GM12878 (cell line): ENCODE data around the gene GABRB1. TPM values are rescaled to one million over a fixed set of nuclear protein-coding genes. Genes with fewer than 3 reads are reported as not detected.

Experiments used
- ATAC-seq: fragments of 200-7000 bp; cut with Tn5 transposase; 3 replicates; pipeline ENCODE4 v1.9.1; 2020; ENCODE audit warnings: mild to moderate bottlenecking, moderate library complexity
- BruUV-seq: library from RNA; stranded (reverse); fragments of 400-500 nt; replicated peaks from 2 replicates; lab custom pipeline; 2021; lab: Mats Ljungman, UMichigan
- CTCF ChIA-PET: fragments of 300-600 bp; sonication (Branson Sonifier 250); formaldehyde crosslinking; extraction: SDS; loops from one replicate; lab custom pipeline; 2021; ENCODE audit warnings: inconsistent platforms; lab: Yijun Ruan, JAX
- POLR2A ChIA-PET: fragments of 350-600 bp; formaldehyde crosslinking; extraction: SDS; loops from one replicate; lab custom pipeline; 2021; ENCODE audit warnings: inconsistent platforms; lab: Charles Lee
- RAD21 ChIA-PET: fragments of 300-600 bp; sonication (Branson Sonifier 250); formaldehyde crosslinking; loops from one replicate; lab custom pipeline; 2023; ENCODE audit warnings: antibody characterized with exemption; ENCODE audit not compliant: unreplicated experiment; lab: Charles Lee
- SMC1A ChIA-PET: fragments of 300-600 bp; sonication (Branson Sonifier 250); formaldehyde crosslinking; loops from one replicate; lab custom pipeline; 2023; ENCODE audit not compliant: unreplicated experiment, uncharacterized antibody; lab: Charles Lee
- DNase-seq: peaks from one replicate; pipeline ENCODE4 v3.0.0-alpha.2; 2011; ENCODE audit warnings: low read depth, low spot score
- FAIRE-seq: peaks from 3 replicates; lab custom pipeline; 2011; peaks lifted over from hg19 to GRCh38; lab: Jason Lieb, UNC
- H2AFZ ChIP-seq: 2 replicates; pipeline ENCODE4 v1.6.0; 2011; ENCODE audit warnings: low read depth, low read length, control low read depth; ENCODE audit not compliant: control insufficient read depth
- H3K27ac ChIP-seq: 2 replicates; pipeline ENCODE4 v1.5.1; 2011; ENCODE audit warnings: control low read depth; ENCODE audit not compliant: control insufficient read depth, insufficient read depth
- H3K27me3 ChIP-seq, 2 experiments: replicated peaks in 1 of 2; 2 replicates each; pipeline versions ENCODE4 v1.6.0 to v1.6.1; 2011; ENCODE audit warnings: low read length in 1 of 2; ENCODE audit not compliant: control insufficient read depth in 2 of 2, insufficient read depth in 2 of 2
- H3K36me3 ChIP-seq, 2 experiments: 2 replicates each; pipeline ENCODE4 v1.5.1; 2011; ENCODE audit warnings: low read length in 1 of 2; ENCODE audit not compliant: control insufficient read depth in 2 of 2, insufficient read depth in 2 of 2
- H3K4me1 ChIP-seq: 2 replicates; pipeline ENCODE4 v1.6.1; 2011; ENCODE audit warnings: mild to moderate bottlenecking, low read length, moderate library complexity, mixed read lengths; ENCODE audit not compliant: control insufficient read depth, insufficient read depth
- H3K4me2 ChIP-seq: 2 replicates; pipeline ENCODE4 v1.6.0; 2011; ENCODE audit warnings: control low read depth; ENCODE audit not compliant: control insufficient read depth, insufficient read depth
- H3K4me3 ChIP-seq: fragments of 200-600 bp; sonication (generic); 2 replicates; pipeline ENCODE4 v1.5.1; 2016
- H3K79me2 ChIP-seq: 2 replicates; pipeline ENCODE4 v1.6.0; 2011; ENCODE audit warnings: low read length; ENCODE audit not compliant: control insufficient read depth, insufficient read depth
- H3K9ac ChIP-seq: 2 replicates; pipeline ENCODE4 v1.8.0; 2011; ENCODE audit warnings: low read length, control low read depth, mixed read lengths; ENCODE audit not compliant: control insufficient read depth, insufficient read depth
- H3K9me3 ChIP-seq: replicated peaks from 3 replicates; pipeline ENCODE4 v1.5.1; 2011; ENCODE audit warnings: mild to moderate bottlenecking, low read length; ENCODE audit not compliant: control insufficient read depth, insufficient read depth
- H4K20me1 ChIP-seq: 2 replicates; pipeline ENCODE4 v1.6.0; 2011; ENCODE audit not compliant: control insufficient read depth, insufficient read depth
- EGR1 ChIP-seq, 2 experiments: IDR thresholded peaks; 1 replicate in 1 of 2; 2 replicates in 1 of 2; pipeline ENCODE4 v1.6.1; 2011 to 2012; ENCODE audit warnings: low read depth in 2 of 2, low read length in 2 of 2, borderline replicate concordance in 1 of 2, mild to moderate bottlenecking in 1 of 2, moderate library complexity in 1 of 2
- SKIL ChIP-seq: fragments of 450-650 bp; IDR thresholded peaks from 2 replicates; pipeline ENCODE4 v1.6.1; 2017; ENCODE audit warnings: mild to moderate bottlenecking, low read depth, inconsistent platforms; ENCODE audit not compliant: poor library complexity, severe bottlenecking
- SPI1 ChIP-seq: IDR thresholded peaks from 2 replicates; pipeline ENCODE4 v1.6.1; 2011; ENCODE audit warnings: low read depth, mild to moderate bottlenecking, low read length, moderate library complexity, borderline replicate concordance; ENCODE audit not compliant: insufficient read depth
- WGBS: methylation state at CpG from one replicate; pipeline ENCODE4 v1.1.6; 2016; ENCODE audit warnings: low lambda C conversion rate; ENCODE audit not compliant: insufficient replicate concordance, insufficient coverage; ENCODE audit errors: missing lambda C conversion rate; 5-methylcytosine and 5-hydroxymethylcytosine counted together
- in situ Hi-C: fragments of 300-500 bp; cut with MboI; formaldehyde crosslinking; loops from 9 replicates; pipeline ENCODE4 v1.14.3; 2018; ENCODE audit warnings: mixed read lengths
- intact Hi-C: fragments of 100-400 bp; cut with micrococcal nuclease; formaldehyde crosslinking; loops from one replicate; pipeline ENCODE4 v1.14.2; 2022; ENCODE audit not compliant: unreplicated experiment
- polyA plus RNA-seq, 11 experiments: library from polyadenylated mRNA; depleted of rRNA in 4 of 11; unstranded in 6 of 11; stranded (reverse) in 5 of 11; fragments of >200 nt; fragmentation: Nextera tagmentation in 4 of 11; fragmentation: Illumina TruSeq in 1 of 11; extraction: Ambion mirVana in 4 of 11; extraction: Trizol in 1 of 11; gene quantifications; 1 replicate in 1 of 11; 2 replicates in 10 of 11; pipeline versions ENCODE4 v1.2.1 to v1.2.3, GENCODE V29; 2011 to 2016; ENCODE audit warnings: inconsistent platforms in 2 of 11, missing spikeins in 2 of 11, low read depth in 1 of 11
- total RNA-seq, 4 experiments: library from RNA; depleted of rRNA in 3 of 4; stranded (reverse); fragments of >200 nt in 3 of 4; fragmentation: Illumina TruSeq in 1 of 4; extraction: Trizol in 1 of 4; gene quantifications; 2 replicates each; pipeline versions ENCODE4 v1.2.1 to v1.2.3, GENCODE V29; 2013 to 2021
- TF ChIP-seq, protein P1 (sequence below): fragments of 450-650 bp; IDR thresholded peaks from 2 replicates; pipeline ENCODE4 v1.6.1; 2016; ENCODE audit warnings: mild to moderate bottlenecking

GABRB1 gene
- total and polyA plus RNA-seq, 10 of the 15 experiments (the other 5 are each of a cell fraction or from before 2014, with no cell fraction given) = 0.13 to 0.92 TPM; not detected in 8

DNA sequence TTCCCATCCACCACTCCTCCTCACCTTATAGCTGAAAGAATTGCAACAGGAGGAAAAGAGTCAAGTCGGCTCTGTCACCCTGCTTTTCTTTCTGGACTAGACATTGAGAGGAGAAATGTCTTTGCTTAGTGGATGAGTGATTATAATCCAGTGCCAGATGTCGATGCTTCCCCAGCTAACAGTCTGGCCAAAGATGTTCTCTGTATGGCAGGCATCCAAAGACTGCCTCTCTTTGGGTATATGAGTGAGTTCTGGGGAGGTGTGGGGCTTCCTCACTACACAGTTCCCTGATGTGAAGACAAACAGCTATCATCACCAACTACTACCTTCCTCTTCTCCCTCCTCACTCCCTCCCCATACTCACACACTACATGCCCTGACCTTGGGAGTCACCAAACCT is 341.2 kb downstream of the GABRB1 start:
- WGBS = 22% methylated on average over 2 of the region's 2 CpGs
- TF ChIP-seq EGR1 (IDR thresholded peaks at IDR 0.05; ENCODE audit: borderline replicate concordance in 1 of 2, low read depth in 2 of 2, low read length in 2 of 2) (no peak), SKIL (no peak), SPI1 (no peak)
- TF ChIP-seq, protein P1, sequence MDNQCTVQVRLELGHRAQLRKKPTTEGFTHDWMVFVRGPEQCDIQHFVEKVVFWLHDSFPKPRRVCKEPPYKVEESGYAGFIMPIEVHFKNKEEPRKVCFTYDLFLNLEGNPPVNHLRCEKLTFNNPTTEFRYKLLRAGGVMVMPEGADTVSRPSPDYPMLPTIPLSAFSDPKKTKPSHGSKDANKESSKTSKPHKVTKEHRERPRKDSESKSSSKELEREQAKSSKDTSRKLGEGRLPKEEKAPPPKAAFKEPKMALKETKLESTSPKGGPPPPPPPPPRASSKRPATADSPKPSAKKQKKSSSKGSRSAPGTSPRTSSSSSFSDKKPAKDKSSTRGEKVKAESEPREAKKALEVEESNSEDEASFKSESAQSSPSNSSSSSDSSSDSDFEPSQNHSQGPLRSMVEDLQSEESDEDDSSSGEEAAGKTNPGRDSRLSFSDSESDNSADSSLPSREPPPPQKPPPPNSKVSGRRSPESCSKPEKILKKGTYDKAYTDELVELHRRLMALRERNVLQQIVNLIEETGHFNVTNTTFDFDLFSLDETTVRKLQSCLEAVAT = no peak
- no peak for FAIRE-seq
- in situ Hi-C loops = no loop called here
- no peak overlapping the region for H3K27ac ChIP-seq
- DNase-seq = no peak
- intact Hi-C loops = no loop called here
- H3K4me1 ChIP-seq = no peaks in the 10 kb centered on the region
- H3K9me3 ChIP-seq = no peaks in the 10 kb centered on the region
- no peak overlapping the region for H3K4me2 ChIP-seq
- H3K79me2 ChIP-seq = no peaks in the 10 kb centered on the region
- no peaks in the 10 kb centered on the region for H3K27me3 ChIP-seq
- ChIA-PET POLR2A (no interaction called here), CTCF (interaction anchor here (1.1 to 1.7 kb wide), 2 partner anchors 11 to 464 kb away, joined by 3 to 5 read pairs; no protein-coding TSS in a partner anchor), RAD21 (no interaction called here), SMC1A (no interaction called here)
- H3K9ac ChIP-seq = no peak overlapping the region
- no peak for ATAC-seq
- H3K36me3 ChIP-seq = no peaks in the 10 kb centered on the region
- BruUV-seq = no TSS peak
- no peak overlapping the region for H2AFZ ChIP-seq
- no peaks in the 10 kb centered on the region for H4K20me1 ChIP-seq
- no peak overlapping the region for H3K4me3 ChIP-seq
